ENCODE results near the gene TRIM8. TPM values are rescaled to one million over a fixed set of nuclear protein-coding genes. Genes with fewer than 3 reads are reported as not detected.

Gene TRIM8
- total RNA-seq, 1 donor from 2014 or later = 44.4 TPM

GRCh38 chr10:102602272-102603045 lies 41.8 kb upstream of the TRIM8 start:
- H3K36me3 ChIP-seq (ENCODE audit: control insufficient read depth in 3 of 3, insufficient read depth in 3 of 3, low read length in 3 of 3) = peaks cover 0 to 18% (median 6%) of the 10 kb centered on the region in 3 donors
- H3K4me3 ChIP-seq (ENCODE audit: low read length in 3 of 3) = no peak overlapping the region
- H3K4me1 ChIP-seq (ENCODE audit: control insufficient read depth in 3 of 3, insufficient read depth in 3 of 3, low read length in 3 of 3) = peaks cover 68 to 80% (median 73%) of the 10 kb centered on the region in 3 donors
- H3K9me3 ChIP-seq (ENCODE audit: control insufficient read depth in 3 of 3, low read length in 3 of 3) = no peaks in the 10 kb centered on the region
- H3K9ac ChIP-seq (ENCODE audit: low read depth in 1 of 3, low read length in 3 of 3) = peak overlapping the region in 1 of 3 donors; percentile 41
- peak overlapping the region; percentile 73 for H3K27ac ChIP-seq (ENCODE audit: low read depth, low read length)
- no peaks in the 10 kb centered on the region for H3K27me3 ChIP-seq (ENCODE audit: control insufficient read depth in 3 of 3, insufficient read depth in 3 of 3, low read length in 3 of 3)

- H3K4me1 ChIP-seq (ENCODE audit: control insufficient read depth in 3 of 3, insufficient read depth in 3 of 3, low read length in 3 of 3) = peaks cover 58 to 71% (median 64%) of the 10 kb centered on the region in 3 donors
- peak overlapping the region; percentile 80 for H3K27ac ChIP-seq (ENCODE audit: low read depth, low read length)
These were observed 40.3 kb upstream of the TRIM8 start for GRCh38 chr10:102603946-102604345.

GRCh38 chr10:102604439-102604841 lies 39.8 kb upstream of the TRIM8 start:
- Histone ChIP-seq H3K9me3 (ENCODE audit: control insufficient read depth in 3 of 3, low read length in 3 of 3) (no peaks in the 10 kb centered on the region), H3K36me3 (ENCODE audit: control insufficient read depth in 3 of 3, insufficient read depth in 3 of 3, low read length in 3 of 3) (peaks cover 0 to 6% (median 2%) of the 10 kb centered on the region in 3 donors), H3K27ac (ENCODE audit: low read depth, low read length) (peak overlapping the region; percentile 80), H3K9ac (ENCODE audit: low read depth in 1 of 3, low read length in 3 of 3) (peak overlapping the region in 2 of 3 donors; percentile 46 to 53), H3K4me1 (ENCODE audit: control insufficient read depth in 3 of 3, insufficient read depth in 3 of 3, low read length in 3 of 3) (peaks cover 54 to 66% (median 60%) of the 10 kb centered on the region in 3 donors), H3K27me3 (ENCODE audit: control insufficient read depth in 3 of 3, insufficient read depth in 3 of 3, low read length in 3 of 3) (no peaks in the 10 kb centered on the region), H3K4me3 (ENCODE audit: low read length in 3 of 3) (no peak overlapping the region)

More at GRCh38 chr10:102603946-102604345, 40.3 kb upstream of the TRIM8 start:
- no peaks in the 10 kb centered on the region for H3K27me3 ChIP-seq (ENCODE audit: control insufficient read depth in 3 of 3, insufficient read depth in 3 of 3, low read length in 3 of 3)
- no peaks in the 10 kb centered on the region for H3K9me3 ChIP-seq (ENCODE audit: control insufficient read depth in 3 of 3, low read length in 3 of 3)
- peak overlapping the region in 1 of 3 donors; percentile 46 for H3K9ac ChIP-seq (ENCODE audit: low read depth in 1 of 3, low read length in 3 of 3)
- no peak overlapping the region for H3K4me3 ChIP-seq (ENCODE audit: low read length in 3 of 3)
- H3K36me3 ChIP-seq (ENCODE audit: control insufficient read depth in 3 of 3, insufficient read depth in 3 of 3, low read length in 3 of 3) = peaks cover 0 to 10% (median 6%) of the 10 kb centered on the region in 3 donors

GRCh38 chr10:102605712-102606111 lies 38.6 kb upstream of the TRIM8 start:
- no peak overlapping the region for H3K27ac ChIP-seq (ENCODE audit: low read depth, low read length)

GRCh38 chr10:102608487-102608886 lies 35.8 kb upstream of the TRIM8 start:
- Histone ChIP-seq H3K9ac (ENCODE audit: low read depth in 1 of 3, low read length in 3 of 3) (peak overlapping the region in 1 of 3 donors; percentile 18), H3K4me1 (ENCODE audit: control insufficient read depth in 3 of 3, insufficient read depth in 3 of 3, low read length in 3 of 3) (peaks cover 44 to 52% (median 48%) of the 10 kb centered on the region in 3 donors), H3K36me3 (ENCODE audit: control insufficient read depth in 3 of 3, insufficient read depth in 3 of 3, low read length in 3 of 3) (peaks cover 0 to 2% (median 0%) of the 10 kb centered on the region in 3 donors), H3K9me3 (ENCODE audit: control insufficient read depth in 3 of 3, low read length in 3 of 3) (no peaks in the 10 kb centered on the region), H3K4me3 (ENCODE audit: low read length in 3 of 3) (no peak overlapping the region), H3K27ac (ENCODE audit: low read depth, low read length) (no peak overlapping the region), H3K27me3 (ENCODE audit: control insufficient read depth in 3 of 3, insufficient read depth in 3 of 3, low read length in 3 of 3) (no peaks in the 10 kb centered on the region)

More at GRCh38 chr10:102605712-102606111, 38.6 kb upstream of the TRIM8 start:
- H3K9ac ChIP-seq (ENCODE audit: low read depth in 1 of 3, low read length in 3 of 3) = peak overlapping the region in 1 of 3 donors; percentile 60
- H3K36me3 ChIP-seq (ENCODE audit: control insufficient read depth in 3 of 3, insufficient read depth in 3 of 3, low read length in 3 of 3) = peaks cover 0 to 2% (median 0%) of the 10 kb centered on the region in 3 donors
- H3K27me3 ChIP-seq (ENCODE audit: control insufficient read depth in 3 of 3, insufficient read depth in 3 of 3, low read length in 3 of 3) = no peaks in the 10 kb centered on the region
- no peak overlapping the region for H3K4me3 ChIP-seq (ENCODE audit: low read length in 3 of 3)
- H3K4me1 ChIP-seq (ENCODE audit: control insufficient read depth in 3 of 3, insufficient read depth in 3 of 3, low read length in 3 of 3) = peaks cover 49 to 53% (median 53%) of the 10 kb centered on the region in 3 donors
- H3K9me3 ChIP-seq (ENCODE audit: control insufficient read depth in 3 of 3, low read length in 3 of 3) = no peaks in the 10 kb centered on the region

GRCh38 chr10:102610441-102610887 lies 33.8 kb upstream of the TRIM8 start:
- Histone ChIP-seq H3K9ac (ENCODE audit: low read depth in 1 of 3, low read length in 3 of 3) (no peak overlapping the region), H3K4me1 (ENCODE audit: control insufficient read depth in 3 of 3, insufficient read depth in 3 of 3, low read length in 3 of 3) (peaks cover 42 to 52% (median 45%) of the 10 kb centered on the region in 3 donors), H3K27ac (ENCODE audit: low read depth, low read length) (peak overlapping the region; percentile 21), H3K9me3 (ENCODE audit: control insufficient read depth in 3 of 3, low read length in 3 of 3) (no peaks in the 10 kb centered on the region), H3K36me3 (ENCODE audit: control insufficient read depth in 3 of 3, insufficient read depth in 3 of 3, low read length in 3 of 3) (peaks cover 0 to 3% (median 0%) of the 10 kb centered on the region in 3 donors), H3K4me3 (ENCODE audit: low read length in 3 of 3) (no peak overlapping the region), H3K27me3 (ENCODE audit: control insufficient read depth in 3 of 3, insufficient read depth in 3 of 3, low read length in 3 of 3) (no peaks in the 10 kb centered on the region)

- peak overlapping the region; percentile 21 for H3K27ac ChIP-seq (ENCODE audit: low read depth, low read length)
- no peak overlapping the region for H3K4me3 ChIP-seq (ENCODE audit: low read length in 3 of 3)
- H3K9me3 ChIP-seq (ENCODE audit: control insufficient read depth in 3 of 3, low read length in 3 of 3) = no peaks in the 10 kb centered on the region
- peaks cover 0 to 3% (median 0%) of the 10 kb centered on the region in 3 donors for H3K36me3 ChIP-seq (ENCODE audit: control insufficient read depth in 3 of 3, insufficient read depth in 3 of 3, low read length in 3 of 3)
- H3K9ac ChIP-seq (ENCODE audit: low read depth in 1 of 3, low read length in 3 of 3) = no peak overlapping the region
- peaks cover 45 to 58% (median 56%) of the 10 kb centered on the region in 3 donors for H3K4me1 ChIP-seq (ENCODE audit: control insufficient read depth in 3 of 3, insufficient read depth in 3 of 3, low read length in 3 of 3)
- H3K27me3 ChIP-seq (ENCODE audit: control insufficient read depth in 3 of 3, insufficient read depth in 3 of 3, low read length in 3 of 3) = no peaks in the 10 kb centered on the region
These were observed 32.7 kb upstream of the TRIM8 start for GRCh38 chr10:102611514-102612087.

GRCh38 chr10:102612964-102613275 lies 31.4 kb upstream of the TRIM8 start:
- Histone ChIP-seq H3K27ac (ENCODE audit: low read depth, low read length) (no peak overlapping the region), H3K4me3 (ENCODE audit: low read length in 3 of 3) (no peak overlapping the region), H3K9me3 (ENCODE audit: control insufficient read depth in 3 of 3, low read length in 3 of 3) (no peaks in the 10 kb centered on the region), H3K9ac (ENCODE audit: low read depth in 1 of 3, low read length in 3 of 3) (no peak overlapping the region), H3K36me3 (ENCODE audit: control insufficient read depth in 3 of 3, insufficient read depth in 3 of 3, low read length in 3 of 3) (peaks cover 0 to 11% (median 0%) of the 10 kb centered on the region in 3 donors), H3K27me3 (ENCODE audit: control insufficient read depth in 3 of 3, insufficient read depth in 3 of 3, low read length in 3 of 3) (no peaks in the 10 kb centered on the region), H3K4me1 (ENCODE audit: control insufficient read depth in 3 of 3, insufficient read depth in 3 of 3, low read length in 3 of 3) (peaks cover 58 to 72% (median 70%) of the 10 kb centered on the region in 3 donors)

- Histone ChIP-seq H3K27ac (ENCODE audit: low read depth, low read length) (no peak overlapping the region), H3K9ac (ENCODE audit: low read depth in 1 of 3, low read length in 3 of 3) (peak overlapping the region in 1 of 3 donors; percentile 50), H3K4me3 (ENCODE audit: low read length in 3 of 3) (no peak overlapping the region), H3K4me1 (ENCODE audit: control insufficient read depth in 3 of 3, insufficient read depth in 3 of 3, low read length in 3 of 3) (peaks cover 60 to 75% (median 73%) of the 10 kb centered on the region in 3 donors), H3K9me3 (ENCODE audit: control insufficient read depth in 3 of 3, low read length in 3 of 3) (no peaks in the 10 kb centered on the region), H3K36me3 (ENCODE audit: control insufficient read depth in 3 of 3, insufficient read depth in 3 of 3, low read length in 3 of 3) (peaks cover 0 to 12% (median 0%) of the 10 kb centered on the region in 3 donors), H3K27me3 (ENCODE audit: control insufficient read depth in 3 of 3, insufficient read depth in 3 of 3, low read length in 3 of 3) (no peaks in the 10 kb centered on the region)
These were observed 31.0 kb upstream of the TRIM8 start for GRCh38 chr10:102613286-102613685.

- H3K36me3 ChIP-seq (ENCODE audit: control insufficient read depth in 3 of 3, insufficient read depth in 3 of 3, low read length in 3 of 3) = peaks cover 0 to 12% (median 0%) of the 10 kb centered on the region in 3 donors
- no peaks in the 10 kb centered on the region for H3K9me3 ChIP-seq (ENCODE audit: control insufficient read depth in 3 of 3, low read length in 3 of 3)
- peaks cover 60 to 80% (median 78%) of the 10 kb centered on the region in 3 donors for H3K4me1 ChIP-seq (ENCODE audit: control insufficient read depth in 3 of 3, insufficient read depth in 3 of 3, low read length in 3 of 3)
- no peak overlapping the region for H3K4me3 ChIP-seq (ENCODE audit: low read length in 3 of 3)
- no peaks in the 10 kb centered on the region for H3K27me3 ChIP-seq (ENCODE audit: control insufficient read depth in 3 of 3, insufficient read depth in 3 of 3, low read length in 3 of 3)
- peak overlapping the region in 2 of 3 donors; percentile 50 to 55 for H3K9ac ChIP-seq (ENCODE audit: low read depth in 1 of 3, low read length in 3 of 3)
- no peak overlapping the region for H3K27ac ChIP-seq (ENCODE audit: low read depth, low read length)
These were observed 30.5 kb upstream of the TRIM8 start for GRCh38 chr10:102613785-102614184.
